WI38 (cell line): ENCODE measurements around the gene OR52L1.
"Not testable (repeated sequence)": the region's sequence is repeated elsewhere in the genome, so short reads cannot be mapped to it uniquely, and the experiment has no call there.

Source experiments
- H3K4me3 ChIP-seq: 2 replicates; pipeline ENCODE4 v1.5.1; 2011; ENCODE audit warnings: low read depth, mild to moderate bottlenecking, control low read depth, low read length
- CTCF ChIP-seq: IDR thresholded peaks from 2 replicates; pipeline ENCODE4 v1.5.1; 2012; ENCODE audit warnings: low read depth, mild to moderate bottlenecking, control low read depth, low read length

The OR52L1 gene

GRCh38 chr11:5983443-5983842, 3.3 kb downstream of the OR52L1 start:
- no peak overlapping the region for H3K4me3 ChIP-seq
- TF ChIP-seq CTCF: no peak

- no peak for TF ChIP-seq CTCF
- no peak overlapping the region for H3K4me3 ChIP-seq
Observed at GRCh38 chr11:5973530-5973929, 13.3 kb downstream of the OR52L1 start.

- no peak for TF ChIP-seq CTCF
- H3K4me3 ChIP-seq: no peak within 1 kb of the TSS
Observed at GRCh38 chr11:5968394-5968793, 18.4 kb downstream of the OR52L1 start, which contains the start of gene OR56A5. Gene OR56A5 (minus strand): TSS chr11:5968494. CDS start chr11:5968494, 0 bp downstream.

- no peak overlapping the region for H3K4me3 ChIP-seq
- no peak for TF ChIP-seq CTCF
Observed at GRCh38 chr11:5967708-5968107, 19.1 kb downstream of the OR52L1 start.

- no peak for TF ChIP-seq CTCF
Observed at GRCh38 chr11:5966958-5967357, 19.8 kb downstream of the OR52L1 start.

GRCh38 chr11:5960704-5961320, 26.0 kb downstream of the OR52L1 start:
- H3K4me3 ChIP-seq: not testable (repeated sequence)

More at GRCh38 chr11:5966958-5967357, 19.8 kb downstream of the OR52L1 start:
- H3K4me3 ChIP-seq: no peak overlapping the region

GRCh38 chr11:5955586-5955985, 31.2 kb downstream of the OR52L1 start:
- no peak overlapping the region for H3K4me3 ChIP-seq
- TF ChIP-seq CTCF: no peak

GRCh38 chr11:5941951-5942350, 44.8 kb downstream of the OR52L1 start, which contains the start of gene OR56A3:
Gene OR56A3 (plus strand): TSS chr11:5942251. CDS start chr11:5947347, 5,096 bp downstream.
- TF ChIP-seq CTCF: no peak
- H3K4me3 ChIP-seq: no peak within 1 kb of the TSS
